SHP77 (cell line): ENCODE data around the gene RAB11FIP3.
"Not testable (repeated sequence)": the region's sequence is repeated elsewhere in the genome, so short reads cannot be mapped to it uniquely, and the experiment has no call there.

ENCODE experiments used
- DNase-seq, 2 experiments: peaks; one replicate each; lab custom pipeline; 2025; lab: John Stamatoyannopoulos, UW

The RAB11FIP3 gene, protein sequence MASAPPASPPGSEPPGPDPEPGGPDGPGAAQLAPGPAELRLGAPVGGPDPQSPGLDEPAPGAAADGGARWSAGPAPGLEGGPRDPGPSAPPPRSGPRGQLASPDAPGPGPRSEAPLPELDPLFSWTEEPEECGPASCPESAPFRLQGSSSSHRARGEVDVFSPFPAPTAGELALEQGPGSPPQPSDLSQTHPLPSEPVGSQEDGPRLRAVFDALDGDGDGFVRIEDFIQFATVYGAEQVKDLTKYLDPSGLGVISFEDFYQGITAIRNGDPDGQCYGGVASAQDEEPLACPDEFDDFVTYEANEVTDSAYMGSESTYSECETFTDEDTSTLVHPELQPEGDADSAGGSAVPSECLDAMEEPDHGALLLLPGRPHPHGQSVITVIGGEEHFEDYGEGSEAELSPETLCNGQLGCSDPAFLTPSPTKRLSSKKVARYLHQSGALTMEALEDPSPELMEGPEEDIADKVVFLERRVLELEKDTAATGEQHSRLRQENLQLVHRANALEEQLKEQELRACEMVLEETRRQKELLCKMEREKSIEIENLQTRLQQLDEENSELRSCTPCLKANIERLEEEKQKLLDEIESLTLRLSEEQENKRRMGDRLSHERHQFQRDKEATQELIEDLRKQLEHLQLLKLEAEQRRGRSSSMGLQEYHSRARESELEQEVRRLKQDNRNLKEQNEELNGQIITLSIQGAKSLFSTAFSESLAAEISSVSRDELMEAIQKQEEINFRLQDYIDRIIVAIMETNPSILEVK

GRCh38 chr16:425082-425718, at the start of gene RAB11FIP3:
TSS of gene RAB11FIP3 (plus strand) at chr16:425649. CDS start at chr16:426007, 358 bp downstream.
- DNase-seq = peak; percentile 62 to 82

GRCh38 chr16:375927-376816, 49.3 kb upstream of the RAB11FIP3 start:
- DNase-seq = no peak

GRCh38 chr16:376817-377418, 48.5 kb upstream of the RAB11FIP3 start:
- no peak for DNase-seq

DNA sequence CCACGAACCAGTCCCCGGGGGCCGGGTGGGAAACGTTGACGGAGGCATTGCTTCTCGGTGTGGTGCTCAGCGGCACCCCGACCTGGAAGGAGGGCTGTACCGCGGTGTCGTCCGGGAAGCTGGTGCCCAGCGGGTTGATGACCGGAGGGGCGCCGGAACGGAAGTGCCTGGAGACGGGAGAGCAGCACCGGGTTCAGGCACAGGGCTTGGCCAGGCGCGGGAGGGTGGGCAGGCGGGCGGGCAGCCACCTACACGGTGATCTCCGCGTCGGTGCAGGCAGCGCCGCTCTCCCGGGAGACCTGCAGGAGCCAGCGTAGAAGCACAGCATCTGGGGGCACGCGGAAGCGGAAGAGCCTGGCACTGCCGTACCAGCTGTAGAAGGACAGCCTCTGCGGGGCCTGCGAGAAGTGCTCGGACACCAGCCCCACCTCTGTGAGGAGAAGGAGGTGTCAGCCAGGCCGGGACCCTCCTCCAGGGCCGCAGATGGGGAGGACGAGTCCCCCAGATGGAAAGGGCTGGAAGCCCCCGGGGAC, 48.0 kb upstream of the RAB11FIP3 start:
- no peak for DNase-seq

GRCh38 chr16:378113-378820, 47.2 kb upstream of the RAB11FIP3 start:
- DNase-seq = not testable (repeated sequence)

GRCh38 chr16:378821-379182, 46.6 kb upstream of the RAB11FIP3 start:
- no peak for DNase-seq

GRCh38 chr16:379183-379960, 46.1 kb upstream of the RAB11FIP3 start:
- DNase-seq = no peak

- no peak for DNase-seq
Observed at GRCh38 chr16:379961-380761, 45.3 kb upstream of the RAB11FIP3 start.

- DNase-seq = no peak
Observed at GRCh38 chr16:380762-381011, 44.8 kb upstream of the RAB11FIP3 start.

DNA sequence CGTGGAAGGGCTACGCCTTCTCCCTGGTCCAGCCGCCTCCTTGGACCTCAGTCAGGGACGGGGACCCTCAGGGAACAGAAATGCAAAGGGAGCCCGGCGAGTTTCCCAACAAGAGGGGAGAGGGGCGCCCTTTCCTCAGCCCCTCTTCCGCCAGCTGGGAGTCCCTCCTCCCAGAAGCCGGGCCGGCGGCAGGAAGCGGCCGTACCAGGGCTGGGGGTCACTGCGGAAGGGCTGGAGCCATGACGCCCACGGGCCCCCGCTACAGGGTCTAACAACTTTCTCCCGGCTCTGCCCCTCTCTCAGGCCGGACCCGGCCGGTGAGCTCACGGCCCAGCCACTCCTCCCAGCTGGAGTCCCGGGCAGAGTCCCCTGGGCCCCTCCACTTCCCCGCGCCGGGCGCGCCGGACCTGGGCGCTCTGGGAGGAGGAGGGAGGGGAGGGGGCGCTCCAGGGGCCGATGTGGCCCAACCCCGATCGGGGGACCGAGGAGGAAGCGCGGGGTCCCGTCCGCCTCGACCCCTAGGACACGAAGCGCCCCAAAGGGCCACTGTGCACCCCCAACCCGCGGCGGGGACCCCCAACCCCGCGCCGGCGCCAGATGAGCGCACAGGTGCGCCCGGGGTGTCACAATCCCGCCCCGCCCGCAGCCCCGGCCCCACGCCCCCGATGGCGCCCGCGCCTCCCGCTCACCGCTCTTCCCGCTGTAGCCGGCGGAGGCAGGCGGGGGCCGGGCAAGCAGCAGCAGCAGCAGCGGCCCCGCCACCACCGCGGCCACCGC, 44.2 kb upstream of the RAB11FIP3 start:
- DNase-seq = no peak

DNA sequence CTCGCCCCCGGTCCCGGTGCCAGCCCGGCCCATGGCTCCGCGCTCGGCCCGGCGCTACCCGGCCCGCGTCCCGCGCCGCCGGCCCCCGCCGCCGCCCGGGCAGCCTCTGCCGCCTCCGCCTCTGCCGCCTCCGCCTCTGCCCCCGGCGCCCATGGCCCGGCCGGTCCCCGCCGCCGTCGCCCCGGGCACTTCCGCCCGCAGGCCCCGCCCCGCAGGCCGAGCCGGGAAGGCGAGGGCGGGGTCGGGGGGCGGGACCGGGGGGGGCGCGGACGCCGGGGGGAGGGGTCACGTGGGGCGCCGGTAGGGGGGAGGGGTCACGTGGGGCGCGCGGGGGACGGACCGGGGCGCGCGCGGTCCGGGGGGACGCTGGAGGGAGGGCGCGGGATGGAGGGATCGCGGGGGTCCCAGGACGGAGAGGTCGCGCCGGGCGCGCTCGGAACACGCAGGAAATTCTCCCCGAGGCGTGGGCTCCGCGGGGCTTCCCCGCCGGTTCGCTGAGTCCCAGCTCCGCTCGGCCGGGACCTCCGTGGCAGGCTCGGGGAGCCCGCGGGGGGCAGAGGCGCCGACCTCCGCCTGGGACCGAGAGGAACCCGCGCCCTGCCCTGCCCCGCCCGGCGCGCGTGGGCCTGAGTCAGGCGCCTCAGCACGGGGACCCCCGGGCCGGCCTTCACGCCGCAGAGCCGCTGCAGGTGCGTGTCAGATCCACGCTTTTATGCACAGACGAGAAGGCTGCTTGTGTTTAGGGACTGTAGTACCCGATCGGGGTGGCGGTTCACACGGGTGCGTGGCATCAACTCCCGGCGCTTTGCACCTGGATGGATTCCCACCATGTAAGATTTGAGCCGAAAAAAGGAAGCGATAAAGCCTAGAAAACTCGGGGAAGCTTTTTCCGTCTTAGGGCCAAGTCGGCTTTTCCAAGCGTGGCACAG, 43.4 kb upstream of the RAB11FIP3 start, which contains the start of gene PGAP6:
TSS of gene PGAP6 (minus strand) at position 190 of the 929 bp plus-strand sequence. CDS start at position 33, 157 bp downstream.
- peak in 1 of 2 experiments; percentile 70 for DNase-seq

GRCh38 chr16:383326-384051, 42.0 kb upstream of the RAB11FIP3 start:
- no peak for DNase-seq

GRCh38 chr16:386641-387156, 38.8 kb upstream of the RAB11FIP3 start:
- DNase-seq = no peak

DNA sequence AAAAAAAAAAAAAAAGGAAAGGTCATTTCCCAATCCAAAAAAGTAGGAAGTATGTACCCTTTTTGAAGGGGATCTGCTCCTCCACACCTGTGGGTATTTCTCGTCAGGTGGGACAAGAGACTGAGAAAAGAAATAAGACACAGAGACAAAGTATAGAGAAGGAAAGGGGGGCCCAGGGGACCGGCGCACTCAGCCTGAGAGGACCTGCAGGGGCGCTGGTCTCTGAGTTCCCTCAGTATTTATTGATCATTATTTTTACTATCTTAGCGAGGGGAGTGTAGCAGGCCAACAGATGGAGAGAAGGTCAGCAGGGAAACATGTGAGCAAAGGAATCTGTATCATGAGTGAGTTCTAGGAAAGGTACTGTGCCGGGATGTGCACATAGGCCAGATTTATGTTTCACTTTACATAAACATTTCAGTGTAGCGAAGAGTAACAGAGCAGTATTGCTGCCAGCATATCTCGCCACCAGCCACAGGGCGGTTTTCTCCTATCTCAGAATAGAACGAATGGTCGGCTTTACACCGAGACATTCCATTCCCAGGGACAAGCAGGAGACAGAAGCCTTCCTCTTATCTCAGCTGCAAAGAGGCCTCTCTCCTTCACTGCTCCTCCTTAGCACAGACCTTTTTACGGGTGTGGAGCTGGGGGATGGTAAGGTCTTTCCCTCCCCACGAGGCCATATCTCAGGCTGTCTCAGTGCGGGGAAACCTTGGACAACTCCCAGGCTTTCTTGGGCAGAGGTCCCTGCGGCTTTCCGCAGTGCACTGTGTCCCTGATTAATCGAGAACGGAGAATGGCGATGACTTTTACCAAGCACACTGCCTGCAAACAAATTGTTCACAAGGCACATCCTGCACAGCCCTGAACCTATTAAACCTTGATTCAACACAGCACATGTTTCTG, 37.4 kb upstream of the RAB11FIP3 start:
- not testable (repeated sequence) for DNase-seq

DNA sequence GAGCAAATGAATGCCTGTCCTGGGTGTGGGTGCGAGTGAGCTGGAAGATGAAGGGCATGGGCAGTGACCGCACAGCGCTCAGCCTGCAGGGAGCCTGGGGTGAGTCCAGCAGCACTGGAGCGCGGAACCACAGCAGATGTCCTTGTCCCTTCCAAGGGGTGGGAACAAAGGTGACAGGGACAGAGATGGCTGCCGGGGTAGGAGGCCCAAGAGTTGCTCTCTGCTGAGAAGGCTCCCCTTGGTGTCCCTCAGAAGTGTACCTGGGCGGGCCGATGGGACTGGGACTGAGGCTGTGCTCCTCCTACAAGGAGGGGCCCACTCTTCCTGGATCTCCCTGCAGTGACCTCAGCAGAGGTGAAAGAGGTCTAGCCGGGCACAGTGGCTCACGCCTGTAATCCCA, 36.1 kb upstream of the RAB11FIP3 start:
- no peak for DNase-seq
